IMR-90 (cell line): ENCODE data around the gene PACS1. TPM values are rescaled to one million over a fixed set of nuclear protein-coding genes. Genes with fewer than 3 reads are reported as not detected.
A peak's percentile ranks its signal among the peaks of the same experiment; 100 is the strongest.

ENCODE experiments used
- ATAC-seq: fragments of 200-7000 bp; cut with Tn5 transposase; 2 replicates; pipeline ENCODE4 v1.9.1; 2020; ENCODE audit warnings: low read depth, mild to moderate bottlenecking, moderate library complexity
- BruUV-seq: library from RNA; stranded (reverse); fragments of 400-500 nt; replicated peaks from 2 replicates; lab custom pipeline; 2021; lab: Mats Ljungman, UMichigan
- CTCF ChIA-PET: fragments of 300-600 bp; formaldehyde crosslinking; extraction: SDS; loops from one replicate; lab custom pipeline; 2021; ENCODE audit warnings: antibody characterized with exemption; lab: Yijun Ruan, JAX
- POLR2A ChIA-PET: fragments of 300-600 bp; sonication (Branson Sonifier 250); formaldehyde crosslinking; loops from one replicate; lab custom pipeline; 2022; ENCODE audit warnings: antibody characterized with exemption; ENCODE audit not compliant: unreplicated experiment; lab: Charles Lee
- DNase-seq: peaks from one replicate; pipeline ENCODE4 v3.0.0; 2013
- H2AFZ ChIP-seq: replicated peaks from 2 replicates; pipeline ENCODE3; 2013; ENCODE audit warnings: low read length, mild to moderate bottlenecking; ENCODE audit not compliant: poor library complexity
- H2AK5ac ChIP-seq: 2 replicates; pipeline ENCODE4 v1.6.1; 2013; ENCODE audit warnings: low read depth, low read length, inconsistent platforms
- H2AK9ac ChIP-seq: replicated peaks from 2 replicates; pipeline ENCODE3; 2013; ENCODE audit warnings: mild to moderate bottlenecking, low read depth, low read length, moderate library complexity; ENCODE audit not compliant: poor library complexity
- H2BK120ac ChIP-seq: 2 replicates; pipeline ENCODE4 v1.6.1; 2013; ENCODE audit warnings: low read depth, low read length, inconsistent platforms
- H2BK15ac ChIP-seq: 3 replicates; pipeline ENCODE4 v1.6.1; 2013; ENCODE audit warnings: low read depth, low read length, inconsistent platforms
- H2BK20ac ChIP-seq: 2 replicates; pipeline ENCODE4 v1.6.1; 2013; ENCODE audit warnings: low read depth, mild to moderate bottlenecking, inconsistent platforms, low read length, moderate library complexity
- H2BK5ac ChIP-seq: 2 replicates; pipeline ENCODE4 v1.6.1; 2013; ENCODE audit warnings: mild to moderate bottlenecking, low read depth, low read length, inconsistent platforms; ENCODE audit not compliant: poor library complexity, severe bottlenecking
- H3K14ac ChIP-seq: replicated peaks from 2 replicates; pipeline ENCODE4 v1.6.1; 2013; ENCODE audit warnings: low read depth, low read length, inconsistent platforms
- H3K18ac ChIP-seq: 2 replicates; pipeline ENCODE4 v1.6.1; 2013; ENCODE audit warnings: low read depth, low read length, control low read depth
- H3K23ac ChIP-seq: 2 replicates; pipeline ENCODE4 v1.6.1; 2013; ENCODE audit warnings: low read depth, low read length, inconsistent platforms
- H3K27ac ChIP-seq: 2 replicates; pipeline ENCODE4 v1.5.1; 2013; ENCODE audit warnings: mild to moderate bottlenecking, control low read depth, low read length; ENCODE audit not compliant: insufficient read depth
- H3K27me3 ChIP-seq: 2 replicates; pipeline ENCODE4 v1.6.1; 2013; ENCODE audit warnings: low read length; ENCODE audit not compliant: control insufficient read depth, insufficient read depth
- H3K36me3 ChIP-seq: 2 replicates; pipeline ENCODE4 v1.6.1; 2013; ENCODE audit warnings: low read length, mixed read lengths; ENCODE audit not compliant: control insufficient read depth, insufficient read depth
- H3K4ac ChIP-seq: 2 replicates; pipeline ENCODE4 v1.6.1; 2013; ENCODE audit warnings: low read depth, low read length, inconsistent platforms
- H3K4me1 ChIP-seq: 2 replicates; pipeline ENCODE4 v1.6.1; 2013; ENCODE audit warnings: low read length, mixed read lengths; ENCODE audit not compliant: control insufficient read depth, insufficient read depth
- H3K4me2 ChIP-seq: 2 replicates; pipeline ENCODE4 v1.6.1; 2013; ENCODE audit warnings: low read depth, mild to moderate bottlenecking, control low read depth, low read length, moderate library complexity
- H3K4me3 ChIP-seq: 2 replicates; pipeline ENCODE4 v1.5.1; 2013; ENCODE audit warnings: low read depth, mild to moderate bottlenecking, control low read depth, low read length, moderate library complexity; ENCODE audit not compliant: insufficient read depth
- H3K56ac ChIP-seq: 2 replicates; pipeline ENCODE4 v1.6.1; 2013; ENCODE audit warnings: low read length, inconsistent platforms; ENCODE audit not compliant: insufficient read depth; ENCODE audit errors: extremely low read depth
- H3K79me1 ChIP-seq, 2 experiments: 2 replicates each; pipeline ENCODE4 v1.6.1; 2013; ENCODE audit warnings: low read length in 2 of 2, inconsistent platforms in 1 of 2, low read depth in 1 of 2
- H3K9ac ChIP-seq: 2 replicates; pipeline ENCODE4 v1.6.1; 2013; ENCODE audit warnings: low read depth, low read length, control low read depth
- H3K9me1 ChIP-seq: 2 replicates; pipeline ENCODE4 v1.6.1; 2013; ENCODE audit warnings: low read length, inconsistent platforms; ENCODE audit not compliant: insufficient read depth
- H3K9me3 ChIP-seq: 2 replicates; pipeline ENCODE4 v1.6.1; 2013; ENCODE audit warnings: low read length; ENCODE audit not compliant: control insufficient read depth, insufficient read depth
- H4K20me1 ChIP-seq: 2 replicates; pipeline ENCODE4 v1.6.1; 2013; ENCODE audit warnings: low read length, inconsistent platforms; ENCODE audit not compliant: insufficient read depth
- H4K5ac ChIP-seq: 2 replicates; pipeline ENCODE4 v1.6.1; 2013; ENCODE audit warnings: mild to moderate bottlenecking, low read depth, low read length, control low read depth
- H4K8ac ChIP-seq, 2 experiments: 2 replicates each; pipeline ENCODE4 v1.6.1; 2013; ENCODE audit warnings: low read depth in 2 of 2, low read length in 2 of 2, control low read depth in 1 of 2, inconsistent platforms in 1 of 2
- H4K91ac ChIP-seq: 2 replicates; pipeline ENCODE4 v1.6.1; 2013; ENCODE audit warnings: low read depth, low read length, inconsistent platforms; ENCODE audit not compliant: insufficient read depth
- CTCF ChIP-seq: conservative IDR thresholded peaks from 2 replicates; pipeline ENCODE4 v1.5.1; 2012; ENCODE audit warnings: mild to moderate bottlenecking, low read depth, low read length, improper control_type of control experiment
- NFE2L2 ChIP-seq: fragments of 150-350 bp; IDR thresholded peaks from 2 replicates; pipeline ENCODE4 v1.6.1; 2016; ENCODE audit warnings: low read depth, mild to moderate bottlenecking, low read length
- dilution Hi-C: fragments of 300-500 bp; cut with HindIII; formaldehyde crosslinking; loops from one replicate; pipeline ENCODE4 v1.14.3; 2018; ENCODE audit warnings: low sequenced_read_pairs; ENCODE audit not compliant: unreplicated experiment
- in situ Hi-C: fragments of 300-500 bp; cut with MboI; formaldehyde crosslinking; loops from 3 replicates; pipeline ENCODE4 v1.14.3; 2019; ENCODE audit warnings: low sequenced_read_pairs, inconsistent platforms, mixed read lengths
- intact Hi-C: fragments of 100-400 bp; cut with micrococcal nuclease; formaldehyde crosslinking; loops from 2 replicates; pipeline ENCODE4 v1.10.0; 2022
- polyA plus RNA-seq, 3 experiments: library from polyadenylated mRNA; depleted of rRNA; stranded (reverse); fragments of >200 nt; gene quantifications; 2 replicates each; pipeline ENCODE4 v1.2.3, GENCODE V29; 2012; ENCODE audit warnings: low replicate concordance in 1 of 3
- total RNA-seq: library from RNA; depleted of rRNA; stranded (reverse); fragments of >200 nt; gene quantifications from 2 replicates; pipeline ENCODE4 v1.2.3, GENCODE V29; 2012

PACS1 gene
- total and polyA plus RNA-seq, 2 of the 4 experiments (the other 2 are of a cell fraction): 7.3 to 32.0 TPM

- no peaks in the 10 kb centered on the region for H4K20me1 ChIP-seq
- dilution Hi-C loops (no loop called here), in situ Hi-C loops (no loop called here), intact Hi-C loops (no loop called here)
- no peak overlapping the region for H2BK120ac ChIP-seq
- H3K18ac ChIP-seq: no peak overlapping the region
- no peak overlapping the region for H4K5ac ChIP-seq
- no peak overlapping the region for H2AK9ac ChIP-seq
- H3K27ac ChIP-seq: no peak overlapping the region
- H4K91ac ChIP-seq: no peak overlapping the region
- no peaks in the 10 kb centered on the region for H3K36me3 ChIP-seq
- H3K14ac ChIP-seq: no peak overlapping the region
- no peaks in the 10 kb centered on the region for H3K4me1 ChIP-seq
- H3K4me2 ChIP-seq: no peak overlapping the region
- peaks cover 35 to 38% of the 10 kb centered on the region in 2 experiments for H3K79me1 ChIP-seq
- no peak overlapping the region for H4K8ac ChIP-seq
- no peak overlapping the region for H2AK5ac ChIP-seq
- ATAC-seq (peak; percentile 42; the same call in 1 of the 2 replicates), DNase-seq (peak; percentile 36)
- H3K9me3 ChIP-seq: no peaks in the 10 kb centered on the region; the same call in 1 of the 2 replicates
- no peak overlapping the region for H2BK15ac ChIP-seq
- no peak overlapping the region for H2BK20ac ChIP-seq
- ChIA-PET CTCF (no interaction called here), POLR2A (no interaction called here)
- H3K4ac ChIP-seq: no peak overlapping the region
- 0 out of 2 replicates have a peak, but pooled peaks cover 3% of the 10 kb centered on the region for H3K9me1 ChIP-seq
- no peak overlapping the region for H3K56ac ChIP-seq
- H3K4me3 ChIP-seq: no peak overlapping the region
- no peak for TF ChIP-seq CTCF
- peak; percentile 28; the same call in 1 of the 2 replicates for TF ChIP-seq NFE2L2
- no peak overlapping the region for H2AFZ ChIP-seq
- no peak overlapping the region for H3K9ac ChIP-seq
- no peaks in the 10 kb centered on the region for H3K27me3 ChIP-seq
- H2BK5ac ChIP-seq: no peak overlapping the region
- no TSS peak for BruUV-seq
- no peak overlapping the region for H3K23ac ChIP-seq
These were observed 87.3 kb downstream of the PACS1 start for GRCh38 chr11:66157182-66157864.
